ENCODE measurements around the gene DCP1A.
"Not testable (repeated sequence)": the region's sequence is repeated elsewhere in the genome, so short reads cannot be mapped to it uniquely, and the experiment has no call there.

The DCP1A gene

DNA sequence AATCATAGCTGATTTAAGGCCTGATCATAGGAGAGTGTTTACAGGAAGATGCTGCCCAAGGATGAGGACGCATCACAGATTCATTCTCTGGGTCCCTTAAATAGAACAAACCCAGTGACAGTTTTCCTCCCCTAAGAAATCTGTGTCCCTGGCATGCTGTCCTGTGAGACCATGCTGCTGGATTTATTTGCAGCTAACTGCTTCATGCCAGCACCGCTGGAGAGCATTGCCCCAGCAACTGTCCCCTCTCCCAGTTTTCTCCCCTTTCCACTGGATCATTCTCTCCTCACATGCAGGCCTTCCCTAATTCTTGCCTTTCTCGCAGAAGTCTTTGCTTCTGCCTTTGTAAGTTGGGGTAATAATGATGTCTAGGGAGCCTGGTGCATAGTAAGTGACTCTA lies 29.3 kb upstream of the DCP1A start:
- Histone ChIP-seq H3F3A (ENCODE audit: insufficient read depth, low read length) (no peaks in the 10 kb centered on the region), H2AFZ (ENCODE audit: low read length) (no peak overlapping the region), H3K9me3 (ENCODE audit: low read length) (no peaks in the 10 kb centered on the region), H3K4me2 (ENCODE audit: low read length) (no peak overlapping the region), H3K4me3 (ENCODE audit: low read depth, low read length, poor library complexity, severe bottlenecking) (no peak overlapping the region), H4K20me1 (ENCODE audit: insufficient read depth, low read length) (no peaks in the 10 kb centered on the region), H3K27me3 (ENCODE audit: insufficient read depth, low read length) (no peaks in the 10 kb centered on the region), H3K36me3 (ENCODE audit: insufficient read depth, low read length) (no peaks in the 10 kb centered on the region), H3K9ac (ENCODE audit: low read length) (no peak overlapping the region), H3K4me1 (ENCODE audit: insufficient read depth, low read length, severe bottlenecking) (no peaks in the 10 kb centered on the region), H3K9me2 (ENCODE audit: low read depth, low read length) (no peaks in the 10 kb centered on the region), H3K79me2 (ENCODE audit: insufficient read depth, low read length) (no peaks in the 10 kb centered on the region), H3K27ac (ENCODE audit: low read depth, low read length, poor library complexity, severe bottlenecking) (no peak overlapping the region)
- no peak for TF ChIP-seq EZH2 (IDR thresholded peaks at IDR 0.05; ENCODE audit: borderline replicate concordance, low read length)
- TF ChIP-seq, protein P1, sequence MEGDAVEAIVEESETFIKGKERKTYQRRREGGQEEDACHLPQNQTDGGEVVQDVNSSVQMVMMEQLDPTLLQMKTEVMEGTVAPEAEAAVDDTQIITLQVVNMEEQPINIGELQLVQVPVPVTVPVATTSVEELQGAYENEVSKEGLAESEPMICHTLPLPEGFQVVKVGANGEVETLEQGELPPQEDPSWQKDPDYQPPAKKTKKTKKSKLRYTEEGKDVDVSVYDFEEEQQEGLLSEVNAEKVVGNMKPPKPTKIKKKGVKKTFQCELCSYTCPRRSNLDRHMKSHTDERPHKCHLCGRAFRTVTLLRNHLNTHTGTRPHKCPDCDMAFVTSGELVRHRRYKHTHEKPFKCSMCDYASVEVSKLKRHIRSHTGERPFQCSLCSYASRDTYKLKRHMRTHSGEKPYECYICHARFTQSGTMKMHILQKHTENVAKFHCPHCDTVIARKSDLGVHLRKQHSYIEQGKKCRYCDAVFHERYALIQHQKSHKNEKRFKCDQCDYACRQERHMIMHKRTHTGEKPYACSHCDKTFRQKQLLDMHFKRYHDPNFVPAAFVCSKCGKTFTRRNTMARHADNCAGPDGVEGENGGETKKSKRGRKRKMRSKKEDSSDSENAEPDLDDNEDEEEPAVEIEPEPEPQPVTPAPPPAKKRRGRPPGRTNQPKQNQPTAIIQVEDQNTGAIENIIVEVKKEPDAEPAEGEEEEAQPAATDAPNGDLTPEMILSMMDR (IDR thresholded peaks at IDR 0.05; ENCODE audit: low read length), result no peak

DNA sequence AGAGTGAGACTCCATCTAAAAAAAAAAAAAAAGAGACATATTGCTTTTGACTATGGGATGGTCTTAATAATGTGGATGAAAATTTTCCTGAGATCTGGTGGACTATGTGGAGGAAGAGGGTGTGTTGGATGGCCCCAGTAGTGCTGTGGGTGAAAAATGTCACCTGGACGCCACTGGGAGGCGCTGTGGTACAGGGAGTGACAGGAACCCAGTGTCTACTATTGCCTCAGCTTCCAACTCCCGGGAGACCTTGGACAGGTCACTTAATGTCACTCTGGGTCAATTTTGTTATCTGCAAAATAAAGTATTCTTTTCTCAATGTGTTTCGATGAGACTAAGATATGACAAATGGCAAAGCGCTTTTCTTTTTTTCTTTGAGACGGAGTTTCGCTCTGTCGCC lies 27.7 kb upstream of the DCP1A start:
- Histone ChIP-seq H2AFZ (ENCODE audit: low read length) (no peak overlapping the region), H3K9ac (ENCODE audit: low read length) (no peak overlapping the region), H3K4me3 (ENCODE audit: low read depth, low read length, poor library complexity, severe bottlenecking) (no peak overlapping the region), H3K27ac (ENCODE audit: low read depth, low read length, poor library complexity, severe bottlenecking) (no peak overlapping the region), H3K4me1 (ENCODE audit: insufficient read depth, low read length, severe bottlenecking) (no peaks in the 10 kb centered on the region), H3K4me2 (ENCODE audit: low read length) (no peak overlapping the region), H4K20me1 (ENCODE audit: insufficient read depth, low read length) (no peaks in the 10 kb centered on the region), H3K36me3 (ENCODE audit: insufficient read depth, low read length) (no peaks in the 10 kb centered on the region), H3K27me3 (ENCODE audit: insufficient read depth, low read length) (no peaks in the 10 kb centered on the region), H3F3A (ENCODE audit: insufficient read depth, low read length) (no peaks in the 10 kb centered on the region), H3K9me3 (ENCODE audit: low read length) (no peaks in the 10 kb centered on the region), H3K9me2 (ENCODE audit: low read depth, low read length) (no peaks in the 10 kb centered on the region), H3K79me2 (ENCODE audit: insufficient read depth, low read length) (no peaks in the 10 kb centered on the region)
- TF ChIP-seq, protein P1 (IDR thresholded peaks at IDR 0.05; ENCODE audit: low read length), result peak; percentile 84
- no peak for TF ChIP-seq EZH2 (IDR thresholded peaks at IDR 0.05; ENCODE audit: borderline replicate concordance, low read length)

DNA sequence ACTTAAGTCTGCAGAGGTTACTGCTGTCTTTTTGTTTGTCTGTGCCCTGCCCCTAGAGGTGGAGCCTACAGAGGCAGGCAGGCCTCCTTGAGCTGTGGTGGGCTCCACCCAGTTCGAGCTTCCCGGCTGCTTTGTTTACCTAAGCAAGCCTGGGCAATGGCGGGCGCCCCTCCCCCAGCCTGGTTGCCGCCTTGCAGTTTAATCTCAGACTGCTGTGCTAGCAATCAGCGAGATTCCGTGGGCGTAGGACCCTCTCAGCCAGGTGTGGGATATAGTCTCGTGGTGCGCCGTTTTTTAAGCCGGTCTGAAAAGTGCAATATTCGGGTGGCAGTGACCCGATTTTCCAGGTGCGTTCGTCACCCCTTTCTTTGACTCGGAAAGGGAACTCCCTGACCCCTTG lies 23.4 kb upstream of the DCP1A start:
- H3K36me3 ChIP-seq (ENCODE audit: insufficient read depth, low read length); H3K27ac ChIP-seq (ENCODE audit: low read depth, low read length, poor library complexity, severe bottlenecking); H3K9ac ChIP-seq (ENCODE audit: low read length); H3K4me3 ChIP-seq (ENCODE audit: low read depth, low read length, poor library complexity, severe bottlenecking); H2AFZ ChIP-seq (ENCODE audit: low read length); H3K4me2 ChIP-seq (ENCODE audit: low read length); H3K4me1 ChIP-seq (ENCODE audit: insufficient read depth, low read length, severe bottlenecking); H3K27me3 ChIP-seq (ENCODE audit: insufficient read depth, low read length); H4K20me1 ChIP-seq (ENCODE audit: insufficient read depth, low read length); H3K9me2 ChIP-seq (ENCODE audit: low read depth, low read length); H3K9me3 ChIP-seq (ENCODE audit: low read length); H3F3A ChIP-seq (ENCODE audit: insufficient read depth, low read length); H3K79me2 ChIP-seq (ENCODE audit: insufficient read depth, low read length): not testable (repeated sequence)

DNA sequence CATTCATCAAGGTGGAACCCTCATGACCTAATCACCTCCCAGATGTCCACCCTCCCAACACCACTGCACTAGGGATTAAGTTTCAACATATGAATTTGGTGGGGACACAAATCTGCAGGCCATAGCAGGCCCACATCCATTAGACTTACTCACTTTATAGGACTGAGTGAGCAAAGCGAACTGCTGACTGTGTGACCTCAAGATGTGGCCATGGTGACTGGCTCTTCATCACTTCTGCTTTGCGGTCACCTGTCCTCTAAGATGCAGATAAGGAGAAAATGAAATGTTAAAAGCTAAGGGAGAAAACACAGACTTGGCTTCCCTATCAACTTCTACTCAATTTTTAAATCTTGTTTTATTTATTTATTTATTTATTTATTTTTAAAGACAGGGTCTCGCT lies 14.5 kb upstream of the DCP1A start:
- Histone ChIP-seq H3K27me3 (ENCODE audit: insufficient read depth, low read length) (no peaks in the 10 kb centered on the region), H3K4me3 (ENCODE audit: low read depth, low read length, poor library complexity, severe bottlenecking) (no peak overlapping the region), H3K27ac (ENCODE audit: low read depth, low read length, poor library complexity, severe bottlenecking) (no peak overlapping the region), H3K9ac (ENCODE audit: low read length) (no peak overlapping the region), H2AFZ (ENCODE audit: low read length) (no peak overlapping the region), H4K20me1 (ENCODE audit: insufficient read depth, low read length) (no peaks in the 10 kb centered on the region), H3K4me2 (ENCODE audit: low read length) (no peak overlapping the region), H3K79me2 (ENCODE audit: insufficient read depth, low read length) (no peaks in the 10 kb centered on the region), H3K9me3 (ENCODE audit: low read length) (no peaks in the 10 kb centered on the region), H3K9me2 (ENCODE audit: low read depth, low read length) (no peaks in the 10 kb centered on the region), H3K36me3 (ENCODE audit: insufficient read depth, low read length) (no peaks in the 10 kb centered on the region), H3K4me1 (ENCODE audit: insufficient read depth, low read length, severe bottlenecking) (no peaks in the 10 kb centered on the region), H3F3A (ENCODE audit: insufficient read depth, low read length) (no peaks in the 10 kb centered on the region)
- no peak for TF ChIP-seq EZH2 (IDR thresholded peaks at IDR 0.05; ENCODE audit: borderline replicate concordance, low read length)
- TF ChIP-seq, protein P1 (IDR thresholded peaks at IDR 0.05; ENCODE audit: low read length), result no peak

Data from OCI-LY1 (cell line).